Suprapubic skin (tissue), 4 donors: Measurements from ENCODE around the gene TDO2. TPM values are rescaled to one million over a fixed set of nuclear protein-coding genes. Genes with fewer than 3 reads are reported as not detected.

Experiments used
- DNase-seq, 2 donors: peaks; one replicate each; pipeline ENCODE4 v3.0.0-alpha.2; 2019; ENCODE audit warnings: low spot score in 2 of 2
- H3K27ac ChIP-seq: fragments of 200-600 bp; sonication (generic); one replicate; pipeline ENCODE4 v1.5.1; 2019
- H3K27me3 ChIP-seq: fragments of 200-600 bp; sonication (generic); one replicate; pipeline ENCODE4 v1.5.1; 2019
- H3K36me3 ChIP-seq: fragments of 200-600 bp; sonication (generic); one replicate; pipeline ENCODE4 v1.5.1; 2019
- H3K4me1 ChIP-seq: fragments of 200-600 bp; sonication (generic); one replicate; pipeline ENCODE4 v1.5.1; 2019
- H3K4me3 ChIP-seq: fragments of 200-600 bp; sonication (generic); one replicate; pipeline ENCODE4 v1.5.1; 2019; ENCODE audit warnings: mild to moderate bottlenecking
- H3K9me3 ChIP-seq: fragments of 200-600 bp; sonication (generic); one replicate; pipeline ENCODE4 v1.5.1; 2019
- CTCF ChIP-seq, 2 donors: fragments of 200-600 bp in 1 of 2; fragments of 450-650 bp in 1 of 2; sonication (generic) in 1 of 2; IDR thresholded peaks; one replicate each; pipeline ENCODE4 v1.5.1; 2016 to 2019; ENCODE audit warnings: antibody characterized with exemption in 2 of 2, mild to moderate bottlenecking in 1 of 2, moderate library complexity in 1 of 2
- EP300 ChIP-seq: sonication (generic); formaldehyde crosslinking; IDR thresholded peaks from one replicate; pipeline ENCODE4 v1.6.1; 2017; ENCODE audit warnings: antibody characterized with exemption
- POLR2A ChIP-seq, 2 donors: fragments of 450-650 bp; IDR thresholded peaks; one replicate each; pipeline ENCODE4 v1.6.1; 2017; ENCODE audit warnings: antibody characterized with exemption in 2 of 2, mild to moderate bottlenecking in 2 of 2, moderate library complexity in 2 of 2
- POLR2AphosphoS5 ChIP-seq, 3 donors: sonication (generic); formaldehyde crosslinking; IDR thresholded peaks; one replicate each; pipeline ENCODE4 v1.6.1; 2017; ENCODE audit warnings: antibody characterized with exemption in 3 of 3
- WGBS: methylation state at CpG from one replicate; pipeline ENCODE4 v1.1.5; 2018; 5-methylcytosine and 5-hydroxymethylcytosine counted together
- total RNA-seq, 4 donors: library from RNA; depleted of rRNA; stranded (reverse); fragments of >200 nt; gene quantifications; one replicate each; pipeline ENCODE4 v1.1.0, GENCODE V29; 2016

TDO2 gene
- 1 to 10 TPM in 1 of 4 donors, not detected in 3; 2.3 TPM for total RNA-seq

DNA sequence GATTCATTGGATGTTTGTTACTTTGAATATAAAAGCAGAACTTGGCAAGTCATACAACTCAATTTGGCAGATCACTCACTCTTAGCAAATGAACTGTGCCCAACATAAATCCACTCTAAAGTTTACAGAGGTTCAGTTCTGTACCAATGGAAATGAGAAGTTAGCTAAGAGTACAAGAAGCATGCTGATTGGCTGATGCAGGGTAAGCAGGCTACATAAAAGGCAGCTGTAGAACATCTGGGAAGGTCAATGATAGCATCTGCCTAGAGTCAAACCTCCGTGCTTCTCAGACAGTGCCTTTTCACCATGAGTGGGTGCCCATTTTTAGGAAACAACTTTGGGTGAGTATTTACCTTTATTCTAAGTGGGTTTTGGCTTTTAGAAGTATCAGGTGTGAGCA, at the start of gene TDO2:
TDO2 (plus strand) TSS at position 244 of the 400 bp plus-strand sequence; CDS start at position 307, 63 bp downstream.
- TF ChIP-seq POLR2A (IDR thresholded peaks at IDR 0.05): no peak
- no peak for TF ChIP-seq POLR2AphosphoS5 (IDR thresholded peaks at IDR 0.05)
- TF ChIP-seq CTCF (IDR thresholded peaks at IDR 0.05): no peak
- TF ChIP-seq EP300: no peak
- Histone ChIP-seq H3K9me3 (no peaks in the 10 kb centered on the region), H3K36me3 (no peaks in the 10 kb centered on the region), H3K27me3 (no peaks in the 10 kb centered on the region), H3K27ac (no peak within 1 kb of the TSS), H3K4me1 (no peaks in the 10 kb centered on the region), H3K4me3 (no peak within 1 kb of the TSS)
- DNase-seq: no peak
- WGBS: 50% methylated on average over 1 of the region's 1 CpG

DNA sequence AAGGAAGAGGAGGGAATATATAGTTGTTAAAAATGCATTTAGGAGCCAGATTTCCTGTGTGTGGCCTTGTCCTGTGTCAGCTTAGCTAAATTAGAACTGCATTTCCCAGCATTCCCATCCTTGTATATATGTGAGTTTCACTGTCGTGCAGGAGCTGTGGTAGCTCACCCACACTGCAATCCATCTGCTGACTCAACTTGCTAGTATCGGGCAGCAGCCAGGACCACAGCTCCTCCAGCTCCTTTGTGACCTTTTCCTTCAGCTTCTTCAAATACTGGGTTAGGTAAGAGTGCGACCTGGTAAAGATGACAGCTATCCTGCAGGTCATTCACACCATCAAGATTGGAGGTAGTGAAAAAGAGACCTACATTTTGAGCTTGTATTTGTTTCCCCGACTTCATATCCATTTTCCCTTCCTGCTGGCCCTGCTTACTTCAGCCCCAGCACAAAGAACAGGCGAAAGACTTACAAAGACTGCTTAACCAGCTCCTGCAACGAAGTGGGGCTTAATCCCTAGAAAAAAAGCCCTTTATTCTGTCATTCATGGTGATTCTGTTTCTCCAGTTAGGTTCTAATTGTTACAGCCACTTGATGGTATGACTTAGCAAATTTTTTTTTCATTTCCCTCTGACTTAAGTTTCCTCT, 48.8 kb upstream of the TDO2 start:
- TF ChIP-seq CTCF (IDR thresholded peaks at IDR 0.05) (no peak), POLR2AphosphoS5 (IDR thresholded peaks at IDR 0.05) (no peak), EP300 (no peak), POLR2A (IDR thresholded peaks at IDR 0.05) (no peak)
- no peak for DNase-seq
- no peaks in the 10 kb centered on the region for H3K4me1 ChIP-seq
- H3K27ac ChIP-seq: no peak overlapping the region
- no peaks in the 10 kb centered on the region for H3K27me3 ChIP-seq
- no peaks in the 10 kb centered on the region for H3K9me3 ChIP-seq
- H3K36me3 ChIP-seq: no peaks in the 10 kb centered on the region
- H3K4me3 ChIP-seq: no peak overlapping the region
- 76% methylated on average over 6 of the region's 6 CpGs for WGBS

DNA sequence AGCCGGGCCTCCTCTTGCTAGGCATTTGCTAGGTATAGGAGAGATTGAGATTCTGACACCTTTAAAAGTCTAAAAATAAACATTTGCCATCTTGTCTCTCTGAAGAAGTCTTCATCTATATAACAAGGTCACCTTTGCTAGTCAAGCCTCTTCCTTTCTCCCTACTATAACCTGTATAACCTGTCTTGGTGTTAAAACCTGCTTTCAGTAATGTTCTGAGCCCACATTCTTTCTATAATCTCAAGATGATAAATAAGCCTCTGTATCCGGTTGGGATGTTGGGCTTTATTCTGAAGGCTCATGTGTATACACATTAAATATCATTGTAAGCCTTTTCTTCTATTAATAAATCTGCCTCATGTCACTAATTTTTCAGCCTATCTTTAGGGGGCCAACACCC, 47.6 kb upstream of the TDO2 start:
- no peak for DNase-seq
- no peak overlapping the region for H3K27ac ChIP-seq

GRCh38 chr4:155866177-155866576, 37.3 kb upstream of the TDO2 start, which contains the start of gene ASIC5:
Gene ASIC5, minus strand, starts transcription at chr4:155866277. Its CDS starts 51 bp downstream, at chr4:155866226.
- TF ChIP-seq POLR2A (IDR thresholded peaks at IDR 0.05): no peak
- H3K27me3 ChIP-seq: no peaks in the 10 kb centered on the region
- WGBS: 0% methylated on average over 1 of the region's 1 CpG

More for the DNA sequence above, 47.6 kb upstream of the TDO2 start:
- no peaks in the 10 kb centered on the region for H3K36me3 ChIP-seq
- H3K4me1 ChIP-seq: no peaks in the 10 kb centered on the region
- no peak overlapping the region for H3K4me3 ChIP-seq
- H3K9me3 ChIP-seq: no peaks in the 10 kb centered on the region
- WGBS: 60% methylated on average over 2 of the region's 2 CpGs
- no peaks in the 10 kb centered on the region for H3K27me3 ChIP-seq
- TF ChIP-seq EP300: no peak
- TF ChIP-seq POLR2A (IDR thresholded peaks at IDR 0.05): no peak
- no peak for TF ChIP-seq POLR2AphosphoS5 (IDR thresholded peaks at IDR 0.05)
- TF ChIP-seq CTCF (IDR thresholded peaks at IDR 0.05): no peak

DNA sequence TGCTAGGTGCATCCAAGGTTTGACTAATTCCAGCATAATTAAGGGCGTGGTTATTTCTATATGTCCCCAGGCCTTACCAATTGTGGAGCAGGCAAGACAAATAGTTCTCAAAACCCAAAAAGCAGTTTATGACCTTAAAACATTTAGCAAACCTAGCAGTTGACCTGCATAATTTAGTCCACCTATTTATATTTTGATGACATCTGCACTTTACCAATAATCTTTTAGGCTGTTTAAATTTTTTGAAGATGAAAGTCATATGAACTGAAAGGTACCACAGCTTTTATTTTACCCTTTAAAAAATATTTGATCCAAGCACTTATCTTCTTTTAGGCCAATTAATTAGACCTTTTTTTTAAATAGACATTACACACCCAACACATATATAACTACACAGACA, 27.6 kb upstream of the TDO2 start:
- TF ChIP-seq EP300: no peak
- no peak for TF ChIP-seq CTCF (IDR thresholded peaks at IDR 0.05)
- TF ChIP-seq POLR2A (IDR thresholded peaks at IDR 0.05): no peak
- TF ChIP-seq POLR2AphosphoS5 (IDR thresholded peaks at IDR 0.05): no peak
- H3K27me3 ChIP-seq: no peaks in the 10 kb centered on the region
- 70% methylated on average over 1 of the region's 1 CpG for WGBS
- no peak overlapping the region for H3K4me3 ChIP-seq
- peaks cover 6% of the 10 kb centered on the region for H3K9me3 ChIP-seq
- H3K4me1 ChIP-seq: no peaks in the 10 kb centered on the region
- no peak overlapping the region for H3K27ac ChIP-seq
- no peak for DNase-seq
- H3K36me3 ChIP-seq: no peaks in the 10 kb centered on the region

More at GRCh38 chr4:155866177-155866576, 37.3 kb upstream of the TDO2 start, which contains the start of gene ASIC5:
- no peak within 1 kb of the TSS for H3K27ac ChIP-seq
- H3K4me3 ChIP-seq: no peak within 1 kb of the TSS
- no peaks in the 10 kb centered on the region for H3K36me3 ChIP-seq
- H3K4me1 ChIP-seq: no peaks in the 10 kb centered on the region
- H3K9me3 ChIP-seq: no peaks in the 10 kb centered on the region
- no peak for DNase-seq
